Glomerular endothelial cell (primary cell): Measurements from ENCODE around the gene RNF149. TPM values are rescaled to one million over a fixed set of nuclear protein-coding genes. Genes with fewer than 3 reads are reported as not detected.
"Not testable (repeated sequence)": the region's sequence is repeated elsewhere in the genome, so short reads cannot be mapped to it uniquely, and the experiment has no call there.

Experiments
- DNase-seq: peaks from one replicate; pipeline ENCODE4 v3.0.0-alpha.2; 2011; ENCODE audit warnings: low read depth, low spot score; ENCODE audit errors: extremely low read depth
- total RNA-seq: library from RNA; depleted of rRNA; stranded (reverse); fragments of >200 nt; gene quantifications from 2 replicates; pipeline ENCODE4 v1.2.3, GENCODE V29; 2015

The RNF149 gene
- total RNA-seq, 1 donor from 2014 or later: 75.6 TPM

DNA sequence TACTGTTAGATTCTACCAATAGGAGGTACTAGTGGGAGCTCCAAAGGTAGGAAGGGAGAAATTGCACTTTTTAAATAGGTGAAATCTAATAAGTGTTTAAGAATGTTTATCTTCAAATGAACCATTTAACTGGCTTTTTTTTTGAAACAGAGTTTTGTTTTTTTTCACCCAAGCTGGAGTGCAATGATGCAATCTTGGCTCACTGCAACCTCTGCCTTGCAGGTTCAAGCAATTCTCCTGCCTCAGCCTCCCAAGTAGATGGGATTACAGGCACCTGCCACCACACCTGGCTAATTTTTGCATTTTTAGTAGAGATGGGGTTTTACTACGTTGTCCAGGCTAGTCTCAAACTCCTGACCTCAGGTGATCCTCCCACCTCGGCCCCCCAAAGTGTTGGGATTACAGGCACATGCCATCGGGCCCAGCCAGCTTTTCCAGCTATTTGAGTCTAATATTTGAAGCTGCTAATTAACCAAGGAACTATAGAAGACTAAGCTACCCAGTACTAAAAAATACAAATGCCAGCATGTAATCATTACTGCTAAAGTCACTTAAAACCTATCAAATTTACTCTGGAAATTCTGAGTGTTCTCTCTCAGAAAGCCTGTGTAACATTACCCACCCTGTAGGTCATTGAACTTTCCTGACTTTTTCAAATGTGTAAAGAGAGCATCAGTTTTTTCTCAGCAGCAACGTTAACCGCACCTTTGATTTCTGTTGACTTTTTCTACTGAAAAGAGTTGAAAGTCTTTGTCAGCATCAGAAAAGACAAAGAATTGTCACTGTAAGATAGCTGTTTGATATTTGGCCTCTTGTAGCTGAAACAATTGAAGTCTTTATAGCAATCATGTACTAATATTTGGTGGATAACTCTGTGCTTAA is 24.6 kb upstream of the RNF149 start:
- DNase-seq: no peak

DNA sequence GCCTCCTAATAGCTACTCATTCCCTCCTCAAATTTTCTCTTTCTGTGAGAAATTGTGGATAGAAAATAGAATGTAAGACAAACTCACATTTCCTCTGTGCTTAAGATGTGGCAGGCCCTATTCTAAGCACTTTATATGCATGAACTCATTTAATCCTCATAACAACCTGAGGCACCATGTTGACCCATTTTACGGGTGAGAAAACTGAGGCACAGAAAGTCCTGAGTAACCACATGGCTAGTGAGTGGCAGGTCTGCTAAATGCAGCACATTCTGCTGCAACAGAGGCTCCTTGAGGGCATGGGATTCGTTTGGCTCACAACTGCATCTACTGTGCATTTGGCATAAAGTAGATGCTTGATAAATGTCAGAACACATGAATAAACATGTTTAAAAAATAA is 22.7 kb upstream of the RNF149 start:
- DNase-seq: no peak

DNA sequence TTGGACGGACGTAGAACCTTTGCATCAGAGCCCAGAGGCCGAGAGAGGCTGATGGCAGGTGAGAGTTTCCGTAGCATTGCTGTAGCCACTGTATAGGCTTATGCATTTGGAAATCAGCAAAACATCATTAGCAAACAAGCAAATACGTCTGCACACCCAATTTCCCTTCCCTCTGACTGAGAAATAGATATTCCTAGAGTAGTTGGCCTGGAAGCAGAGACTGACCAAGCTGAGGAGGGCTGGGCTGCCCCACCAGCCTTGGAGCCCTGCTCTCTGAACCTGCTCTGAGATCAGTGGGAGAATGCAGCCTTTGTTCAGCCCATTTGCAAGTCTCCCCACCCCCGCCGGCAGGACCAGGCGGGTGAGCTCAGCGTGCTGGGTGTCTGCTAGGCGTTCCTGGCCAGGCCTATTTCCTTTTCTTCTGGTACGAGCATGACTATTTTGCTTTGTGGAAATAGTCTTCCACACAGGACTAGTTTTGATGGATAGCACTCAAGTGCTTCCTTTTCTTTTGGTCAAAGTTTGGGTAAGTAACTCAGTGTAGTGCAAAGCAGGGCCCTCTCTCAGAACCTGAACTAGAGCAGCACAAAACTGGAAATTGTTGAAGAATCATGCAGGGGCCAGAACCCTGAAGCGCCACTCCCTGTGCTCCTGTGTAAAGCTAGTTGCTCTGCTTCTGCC is 21.9 kb upstream of the RNF149 start:
- no peak for DNase-seq

DNA sequence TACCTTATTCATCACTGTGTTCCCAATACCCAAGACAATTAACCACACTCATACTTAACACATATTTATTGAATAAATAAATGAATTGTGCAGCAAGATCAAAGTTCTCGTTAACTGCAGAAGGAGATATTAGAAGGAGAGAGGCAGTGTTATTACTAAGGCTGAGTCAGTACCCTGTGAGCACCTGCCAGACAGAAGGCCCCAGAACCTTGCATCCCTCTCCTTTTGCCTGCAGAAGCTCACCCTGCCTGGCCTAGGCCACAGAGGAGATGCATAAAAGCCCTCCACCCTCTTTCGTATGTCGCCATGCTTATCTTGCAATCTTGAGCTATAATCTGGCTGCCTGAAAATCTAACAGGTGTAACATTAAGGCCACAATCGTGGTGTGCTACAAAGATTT is 20.5 kb upstream of the RNF149 start:
- DNase-seq: no peak

DNA sequence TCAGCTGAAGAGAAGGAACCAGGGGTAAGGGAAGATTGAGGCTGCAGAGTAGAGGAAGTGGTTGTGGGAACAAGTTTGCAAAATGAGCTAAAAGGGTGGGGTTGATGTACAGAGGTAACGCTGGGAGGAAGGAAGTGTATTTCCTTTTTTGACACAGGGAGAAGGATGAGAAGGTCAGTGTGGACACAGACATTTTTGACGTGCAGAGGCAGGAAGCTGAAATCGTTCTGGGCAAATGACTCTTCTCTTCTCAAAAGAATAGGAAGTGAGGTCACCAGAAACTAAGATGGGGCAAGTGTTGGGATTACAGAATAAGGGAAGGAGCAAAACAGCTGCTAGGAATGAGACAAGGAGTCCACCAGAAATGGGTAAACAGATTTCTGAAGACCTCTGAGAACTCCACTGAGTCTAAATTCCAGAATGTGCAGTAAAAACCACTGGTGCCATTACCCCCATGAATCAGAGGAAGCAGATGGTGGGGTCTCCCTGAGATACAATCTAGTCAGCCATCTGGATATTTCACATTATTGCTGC is 20.0 kb upstream of the RNF149 start:
- peak; percentile 82 for DNase-seq

DNA sequence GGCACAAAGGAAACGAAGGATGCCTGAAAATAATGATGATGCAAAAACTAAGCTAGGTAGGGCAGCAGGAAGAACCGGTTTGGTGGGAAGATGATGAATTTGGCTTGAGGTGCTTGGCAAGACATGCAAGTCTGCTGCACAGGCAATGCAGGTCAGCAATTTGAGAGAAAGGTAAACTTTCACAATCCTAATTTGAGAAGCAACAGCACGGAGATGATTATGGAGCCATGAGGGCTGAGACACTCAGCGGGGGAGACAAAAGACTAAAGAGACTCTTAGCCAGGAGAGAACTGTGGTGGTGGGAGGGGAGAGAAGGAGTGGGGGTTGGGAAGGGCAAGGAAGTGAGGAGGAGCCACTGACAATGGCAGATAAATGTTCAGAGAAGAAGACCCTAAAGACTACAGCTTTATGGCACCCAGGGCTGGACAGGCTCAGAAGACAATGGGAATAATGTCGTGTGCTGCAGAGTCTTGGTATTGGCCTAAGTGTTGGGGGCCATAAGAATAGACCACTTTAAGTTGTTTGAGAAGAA is 19.4 kb upstream of the RNF149 start:
- DNase-seq: no peak

DNA sequence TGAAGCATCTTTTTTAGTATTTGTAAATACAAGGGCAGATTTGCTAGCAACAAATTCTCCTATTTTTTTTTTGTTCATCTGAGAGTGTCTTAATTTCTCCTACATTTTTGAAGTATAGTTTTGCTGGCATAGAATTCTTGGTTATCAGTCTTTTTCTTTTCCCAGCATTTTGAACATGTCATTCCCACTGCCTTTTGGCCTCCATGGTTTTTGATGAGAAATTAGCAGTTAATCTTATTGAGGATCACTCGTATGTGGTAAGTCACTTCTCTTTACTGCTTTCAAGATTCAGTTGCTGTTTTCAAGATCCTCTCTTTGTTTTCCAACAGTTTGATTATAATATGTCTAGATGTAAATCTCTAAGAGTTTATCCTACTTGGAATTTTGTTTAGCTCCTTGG is 16.9 kb upstream of the RNF149 start:
- no peak for DNase-seq

DNA sequence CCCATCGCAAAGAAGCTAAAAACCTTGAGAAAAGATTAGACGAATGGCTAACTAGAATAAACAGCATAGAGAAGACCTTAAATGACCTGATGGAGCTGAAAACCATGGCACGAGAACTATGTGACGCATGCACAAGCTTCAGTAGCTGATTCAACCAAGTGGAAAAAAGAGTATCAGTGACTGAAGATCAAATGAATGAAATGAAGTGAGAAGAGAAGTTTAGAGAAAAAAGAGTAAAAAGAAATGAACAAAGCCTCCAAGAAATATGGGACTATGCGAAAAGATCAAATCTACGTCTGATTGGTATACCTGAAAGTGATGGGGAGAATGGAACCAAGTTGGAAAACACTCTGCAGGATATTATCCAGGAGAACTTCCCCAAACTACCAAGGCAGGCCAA is 8.1 kb upstream of the RNF149 start:
- not testable (repeated sequence) for DNase-seq

DNA sequence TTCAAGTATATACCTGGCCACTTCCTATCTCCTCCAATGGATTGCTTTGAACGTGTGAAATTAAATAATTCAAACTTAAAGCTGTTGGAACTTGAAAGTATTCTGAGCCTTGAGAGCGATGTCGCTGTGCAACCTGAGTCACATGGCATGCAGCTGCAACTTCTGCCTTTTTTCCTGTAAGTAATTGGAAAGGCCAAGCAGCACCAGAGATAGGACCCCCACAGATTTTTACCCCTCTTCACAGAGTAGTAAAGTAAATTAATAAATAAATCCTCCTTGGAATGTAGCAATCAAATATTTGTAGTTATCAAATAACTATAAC is 3.2 kb upstream of the RNF149 start:
- DNase-seq: no peak

DNA sequence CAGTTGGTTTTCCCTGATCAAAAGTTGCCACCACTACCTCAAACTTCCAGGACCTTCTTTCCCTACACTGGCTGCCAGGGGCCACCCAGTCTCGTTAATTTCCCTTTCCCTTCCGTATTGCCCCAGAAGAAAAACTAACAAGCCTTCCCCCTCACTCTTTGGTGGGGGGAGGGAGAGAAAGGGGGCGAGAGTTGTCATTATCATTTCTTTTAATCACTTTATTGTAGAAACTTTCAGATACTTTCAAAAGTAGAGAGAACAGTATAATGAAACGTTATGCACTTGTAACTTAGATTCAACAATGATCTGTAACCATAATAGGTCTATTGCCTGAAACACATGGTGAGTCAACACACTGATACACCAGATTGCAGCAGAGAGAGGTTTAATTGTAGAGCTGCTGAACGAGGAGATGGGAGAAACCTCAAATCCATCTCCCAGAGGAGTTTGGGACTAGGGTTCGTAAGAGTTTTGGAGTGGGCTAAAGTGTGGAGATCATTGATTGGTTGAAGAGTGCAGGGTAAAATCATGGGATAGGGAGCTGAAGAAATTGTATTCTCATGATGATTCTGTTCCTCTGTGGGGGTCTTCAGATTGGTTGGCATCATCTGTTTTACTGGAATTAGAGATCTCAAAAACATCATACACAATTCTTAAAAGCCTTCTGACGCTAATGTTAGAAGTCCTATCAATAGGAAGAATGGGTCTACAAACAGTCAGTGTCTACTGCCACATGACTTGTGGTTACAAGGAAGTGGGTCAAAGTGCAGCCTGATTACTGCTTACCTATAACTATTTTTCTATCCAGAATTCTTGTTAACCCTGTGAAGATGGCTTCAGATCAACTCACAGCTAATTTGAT is 2.6 kb upstream of the RNF149 start:
- DNase-seq: no peak

DNA sequence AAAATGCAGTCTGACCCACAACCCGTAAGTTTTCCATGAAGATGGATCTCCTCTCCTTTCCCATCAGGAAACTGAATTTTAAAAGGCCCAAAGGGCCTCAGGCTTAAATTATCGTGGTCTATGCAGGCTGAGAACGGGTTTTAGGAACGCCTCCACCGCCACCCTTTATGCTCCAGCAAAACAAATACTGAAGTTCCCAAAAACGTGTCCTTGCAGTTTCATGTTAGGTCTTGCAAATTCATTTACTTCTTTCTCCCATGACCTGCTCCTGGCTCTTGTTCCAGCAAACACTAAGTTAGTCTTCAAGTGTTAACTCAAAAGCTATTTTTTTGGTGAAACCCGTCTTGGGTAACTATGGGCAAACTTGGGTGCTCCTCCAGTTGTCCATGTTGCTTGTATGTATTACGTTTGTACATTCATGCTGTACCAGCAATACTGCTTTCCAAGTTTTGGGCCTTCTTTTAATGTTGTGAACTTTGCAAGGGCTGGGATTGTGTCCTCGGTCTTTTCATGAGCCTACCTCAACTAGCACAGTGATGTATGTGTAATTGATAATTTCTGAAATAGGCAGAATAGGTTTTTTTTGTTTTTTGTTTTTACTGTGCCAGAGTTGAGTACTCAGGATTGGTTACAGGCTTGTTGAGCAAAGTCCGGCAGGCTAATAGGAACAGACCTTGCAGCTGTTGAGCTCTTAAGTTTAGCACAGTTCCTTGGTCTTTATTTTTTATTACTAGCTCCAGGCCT is 1.8 kb upstream of the RNF149 start:
- DNase-seq: no peak

DNA sequence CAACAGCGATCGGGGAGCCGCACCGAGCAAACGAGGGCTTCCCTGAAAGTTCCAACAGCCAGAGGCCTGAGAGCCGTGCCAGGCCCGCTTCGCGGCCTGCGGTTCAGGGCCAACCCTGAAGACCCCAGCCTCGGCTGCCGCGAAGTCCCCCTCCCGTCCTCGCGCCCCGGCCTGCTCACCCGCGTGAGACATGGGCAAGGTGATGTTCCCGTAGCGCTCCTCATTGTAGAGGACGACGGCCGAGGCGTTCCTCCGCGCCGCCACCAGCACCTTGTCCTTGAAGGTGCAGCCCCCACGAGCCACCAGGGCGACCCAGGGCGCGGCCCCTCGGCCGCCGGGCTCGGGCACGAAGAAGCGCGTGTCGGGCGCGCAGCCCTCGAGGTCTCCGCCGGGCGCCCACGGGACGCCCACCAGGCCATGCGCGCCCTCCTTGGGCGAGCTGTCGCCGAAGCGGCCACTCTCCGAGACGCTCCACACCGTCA is 510 bp downstream of the RNF149 start:
- no peak for DNase-seq

DNA sequence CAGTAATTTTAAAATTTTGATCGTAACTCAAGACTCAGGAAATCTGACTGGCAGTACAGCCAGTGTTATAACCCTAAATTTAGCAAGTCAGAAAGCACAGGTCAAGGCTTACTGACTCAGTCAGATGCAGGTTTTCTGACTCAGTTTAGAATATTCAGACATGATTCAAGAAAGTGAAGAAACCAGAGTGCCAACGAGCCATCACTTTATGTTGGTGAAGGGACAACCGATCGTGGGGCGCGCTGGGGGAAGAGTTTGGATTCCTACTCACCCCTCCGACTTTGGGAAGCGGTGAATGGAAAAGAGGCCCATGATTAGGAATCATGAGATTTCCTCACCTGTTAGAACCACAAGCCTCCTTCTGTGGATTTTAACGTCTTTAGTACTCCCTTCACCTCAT is 998 bp downstream of the RNF149 start:
- no peak for DNase-seq

DNA sequence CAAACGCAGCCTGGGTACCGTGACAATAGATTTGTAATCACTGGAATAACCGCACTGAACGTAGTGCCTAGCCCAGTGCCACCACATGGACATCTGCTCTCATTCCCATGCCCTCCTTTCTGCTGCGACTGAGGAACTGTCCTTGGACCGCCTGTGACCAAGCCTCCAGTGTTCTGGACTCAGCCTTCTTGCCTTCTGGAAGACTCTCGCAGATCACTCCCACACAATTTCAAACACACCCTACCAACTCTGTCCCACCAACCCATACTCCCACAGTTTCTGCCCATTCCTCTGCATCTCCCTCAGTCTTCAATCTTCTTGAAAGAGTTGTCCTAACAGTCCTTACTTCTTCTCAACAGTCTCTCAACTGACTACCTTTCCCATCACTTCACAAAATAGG is 2.1 kb downstream of the RNF149 start:
- no peak for DNase-seq

DNA sequence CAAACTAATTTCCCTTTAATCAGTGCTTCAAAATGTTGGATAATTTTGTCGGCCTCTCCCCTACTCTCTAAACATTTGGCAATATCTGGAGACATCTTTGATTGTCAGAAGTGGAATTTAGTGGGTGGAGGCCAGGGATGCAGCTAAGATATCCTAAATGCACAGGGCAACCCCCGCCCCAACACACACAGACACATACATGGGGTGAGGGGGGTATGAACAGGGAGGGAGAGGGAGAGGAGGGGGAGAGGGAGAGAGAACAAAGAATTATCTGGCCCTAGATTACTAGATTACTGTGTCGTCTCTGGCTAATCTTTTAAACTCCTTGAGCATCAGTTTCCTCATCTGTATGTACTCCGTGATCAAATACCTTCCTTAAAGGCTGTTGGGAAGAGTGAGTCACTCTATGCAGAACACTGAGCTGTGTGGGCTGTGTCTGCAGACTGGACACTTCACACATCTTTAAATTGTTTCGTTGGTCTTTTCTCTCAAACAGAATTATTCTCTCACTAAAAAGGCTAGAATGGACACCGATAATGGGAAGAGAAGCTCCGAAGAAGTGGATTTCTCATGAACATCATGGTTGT is 2.9 kb downstream of the RNF149 start:
- DNase-seq: no peak

DNA sequence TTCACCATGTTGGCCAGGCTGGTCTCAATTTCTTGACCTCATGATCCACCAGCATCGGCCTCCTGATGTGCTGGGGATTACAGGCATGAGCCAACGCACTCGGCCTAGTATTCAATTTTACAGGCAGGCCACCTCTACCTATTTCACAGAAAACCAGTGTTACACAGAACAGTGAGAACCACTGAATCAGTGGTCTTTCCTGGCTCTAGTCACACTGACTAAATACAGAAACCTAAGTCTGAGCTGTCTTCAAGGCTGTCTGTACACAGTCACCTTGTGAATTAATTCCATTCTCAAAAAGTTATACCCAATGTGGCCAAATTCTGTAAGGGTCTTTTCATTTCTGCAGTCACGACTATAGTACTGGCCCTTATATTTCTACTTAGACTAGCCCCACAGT is 3.5 kb downstream of the RNF149 start:
- no peak for DNase-seq

DNA sequence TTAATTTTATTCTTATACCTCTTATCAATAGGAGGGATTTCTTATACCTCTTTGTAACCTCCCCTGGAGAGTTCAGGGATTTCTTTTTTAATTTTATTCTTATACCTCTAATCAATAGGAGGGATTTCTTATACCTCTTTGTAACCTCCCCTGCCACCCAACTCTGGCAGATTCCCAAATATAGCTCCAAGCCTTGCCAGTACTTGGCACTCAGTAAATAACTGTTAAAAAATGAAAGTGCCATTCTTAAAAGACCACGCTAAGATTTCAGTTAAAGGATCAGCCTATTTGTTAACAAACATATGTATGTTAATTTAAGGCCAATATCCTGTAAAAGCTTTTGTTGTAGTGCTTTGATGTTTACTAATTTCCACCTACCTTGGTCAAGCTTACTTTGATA is 4.8 kb downstream of the RNF149 start:
- DNase-seq: no peak

DNA sequence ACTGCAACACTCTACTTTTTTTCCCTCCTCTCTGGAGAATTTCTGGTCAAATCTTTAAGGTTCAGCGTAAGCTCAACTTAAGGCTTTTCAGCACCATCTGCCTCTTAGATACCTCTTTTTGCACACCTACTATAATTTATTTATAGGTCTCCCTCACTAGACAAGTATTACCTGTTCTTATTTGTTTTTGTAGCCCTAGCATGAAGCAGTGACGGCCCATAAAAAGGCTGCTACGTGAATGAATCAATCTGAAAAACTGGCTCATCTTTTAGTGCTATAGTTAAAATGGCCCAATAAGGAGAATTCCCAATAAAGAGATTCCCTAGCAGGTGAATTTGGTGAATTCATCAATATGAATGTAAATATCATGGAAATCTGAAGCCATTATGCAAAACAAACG is 6.5 kb downstream of the RNF149 start:
- no peak for DNase-seq

DNA sequence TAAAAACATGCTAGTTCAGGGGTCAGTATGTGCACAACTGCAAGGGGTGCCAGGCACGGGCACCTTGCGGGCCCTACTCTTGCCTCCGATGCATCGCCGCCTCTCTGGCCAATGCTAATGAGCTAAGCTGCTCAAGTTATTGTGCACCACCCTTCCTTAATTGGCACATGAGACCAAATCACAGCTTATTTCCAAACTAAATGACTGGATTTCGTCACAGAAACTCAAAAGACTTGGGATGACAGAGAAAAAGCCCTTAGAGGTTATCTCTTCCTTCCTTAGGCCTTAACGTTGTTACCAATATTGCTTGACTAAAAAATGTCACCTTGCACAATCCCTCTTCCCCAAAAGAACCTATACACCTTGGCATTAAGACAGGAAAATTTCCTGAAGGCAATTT is 7.7 kb downstream of the RNF149 start:
- DNase-seq: no peak

DNA sequence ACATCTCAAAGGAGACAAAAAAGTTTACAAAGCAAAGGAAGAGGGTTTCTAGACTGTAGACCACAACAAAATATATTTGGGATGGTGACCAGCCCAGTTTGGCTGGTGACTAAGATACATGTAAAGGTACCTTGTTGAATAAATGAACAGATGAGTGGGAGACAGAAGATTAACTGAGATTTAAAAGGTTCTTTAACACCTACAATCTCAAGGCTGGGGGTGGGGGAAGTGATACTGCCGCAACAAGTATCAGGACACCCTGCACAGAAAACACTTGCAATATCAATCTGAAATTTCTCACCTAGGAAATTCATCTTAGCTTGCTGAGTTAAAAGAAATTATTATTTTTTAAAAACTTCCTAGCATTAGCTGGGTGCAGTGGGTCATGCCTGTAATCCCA is 8.3 kb downstream of the RNF149 start:
- no peak for DNase-seq
